Islet of Langerhans (tissue), 1 donor: Measurements from ENCODE around the gene HYDIN.

Source experiments
- FAIRE-seq: peaks from one replicate; lab custom pipeline; 2011; peaks lifted over from hg19 to GRCh38; lab: Jason Lieb, UNC

The HYDIN gene

GRCh38 chr16:70786020-70786755 is 444.3 kb downstream of the HYDIN start:
- FAIRE-seq = no peak

GRCh38 chr16:70784692-70785555 is 445.6 kb downstream of the HYDIN start:
- no peak for FAIRE-seq

GRCh38 chr16:70782237-70782636 is 448.3 kb downstream of the HYDIN start:
- FAIRE-seq = no peak

GRCh38 chr16:70781800-70782199 is 448.7 kb downstream of the HYDIN start:
- FAIRE-seq = no peak

- no peak for FAIRE-seq
These were observed 450.0 kb downstream of the HYDIN start for GRCh38 chr16:70780546-70780945.

GRCh38 chr16:70779361-70779760 is 451.2 kb downstream of the HYDIN start:
- no peak for FAIRE-seq

GRCh38 chr16:70778901-70779309 is 451.6 kb downstream of the HYDIN start:
- no peak for FAIRE-seq

- no peak for FAIRE-seq
These were observed 452.5 kb downstream of the HYDIN start for GRCh38 chr16:70777973-70778406.

GRCh38 chr16:70777496-70777895 is 453.0 kb downstream of the HYDIN start:
- no peak for FAIRE-seq

- no peak for FAIRE-seq
These were observed 455.1 kb downstream of the HYDIN start for GRCh38 chr16:70775399-70775798.

GRCh38 chr16:70774261-70774660 is 456.3 kb downstream of the HYDIN start:
- FAIRE-seq = no peak

GRCh38 chr16:70772493-70772892 is 458.0 kb downstream of the HYDIN start:
- no peak for FAIRE-seq

- FAIRE-seq = peak; percentile 21
These were observed 459.6 kb downstream of the HYDIN start for GRCh38 chr16:70770626-70771552.

- FAIRE-seq = no peak
These were observed 460.3 kb downstream of the HYDIN start for GRCh38 chr16:70770291-70770625.

- no peak for FAIRE-seq
These were observed 460.8 kb downstream of the HYDIN start for GRCh38 chr16:70769761-70770160.

- FAIRE-seq = no peak
These were observed 461.4 kb downstream of the HYDIN start for GRCh38 chr16:70769131-70769530.

GRCh38 chr16:70768203-70768580 is 462.3 kb downstream of the HYDIN start:
- no peak for FAIRE-seq

- FAIRE-seq = no peak
These were observed 462.9 kb downstream of the HYDIN start for GRCh38 chr16:70767377-70768202.

GRCh38 chr16:70766658-70767057 is 463.9 kb downstream of the HYDIN start:
- no peak for FAIRE-seq

- no peak for FAIRE-seq
These were observed 464.3 kb downstream of the HYDIN start for GRCh38 chr16:70766176-70766575.

- FAIRE-seq = no peak
These were observed 465.0 kb downstream of the HYDIN start for GRCh38 chr16:70765491-70765890.

GRCh38 chr16:70764632-70765031 is 465.9 kb downstream of the HYDIN start:
- FAIRE-seq = no peak
